Peyer's patch (tissue), 4 donors: ENCODE measurements around the gene ENTPD6. TPM values are rescaled to one million over a fixed set of nuclear protein-coding genes. Genes with fewer than 3 reads are reported as not detected.

ENCODE experiments used
- DNase-seq, 3 donors: peaks; one replicate each; pipeline ENCODE4 v3.0.0-alpha.2; 2017 to 2019
- H3K27ac ChIP-seq, 4 donors: fragments of 200-600 bp; sonication (generic); one replicate each; pipeline ENCODE4 v1.5.1; 2016 to 2019
- H3K27me3 ChIP-seq, 2 donors: fragments of 200-600 bp; sonication (generic); one replicate each; pipeline ENCODE4 v1.5.1; 2019
- H3K36me3 ChIP-seq, 3 donors: fragments of 200-600 bp; sonication (generic); one replicate each; pipeline ENCODE4 v1.5.1; 2016 to 2019
- H3K4me1 ChIP-seq, 4 donors: fragments of 200-600 bp; sonication (generic); one replicate each; pipeline ENCODE4 v1.5.1; 2016 to 2019
- H3K4me3 ChIP-seq, 4 donors: fragments of 200-600 bp; sonication (generic); 1 replicate in 3 of 4; 2 replicates in 1 of 4; pipeline ENCODE4 v1.5.1; 2016 to 2019; ENCODE audit warnings: mild to moderate bottlenecking in 1 of 4
- H3K9me3 ChIP-seq, 4 donors: fragments of 200-600 bp; sonication (generic); one replicate each; pipeline ENCODE4 v1.5.1; 2016 to 2019; ENCODE audit warnings: mild to moderate bottlenecking in 1 of 4
- CTCF ChIP-seq, 6 experiments: fragments of 450-650 bp in 4 of 6; fragments of 200-600 bp in 2 of 6; sonication (generic) in 1 of 6; IDR thresholded peaks; one replicate each; pipeline ENCODE4 v1.5.1; 2017 to 2019; ENCODE audit warnings: antibody characterized with exemption in 6 of 6, mild to moderate bottlenecking in 3 of 6, moderate library complexity in 1 of 6
- POLR2A ChIP-seq, 2 donors: fragments of 450-650 bp; IDR thresholded peaks; one replicate each; pipeline ENCODE4 v1.5.1; 2017; ENCODE audit warnings: antibody characterized with exemption in 2 of 2, mild to moderate bottlenecking in 2 of 2, moderate library complexity in 2 of 2
- total RNA-seq, 4 donors: library from RNA; depleted of rRNA; stranded (reverse); fragments of >200 nt; gene quantifications; one replicate each; pipeline ENCODE4 v1.1.0, GENCODE V29; 2016

The ENTPD6 gene
- total RNA-seq, 4 donors from 2014 or later, result 122 to 248 (median 213) TPM

GRCh38 chr20:25191689-25192088 lies 3.8 kb upstream of the ENTPD6 start:
- Histone ChIP-seq H3K36me3 (no peaks in the 10 kb centered on the region), H3K9me3 (no peaks in the 10 kb centered on the region), H3K4me3 (no peak overlapping the region), H3K27me3 (no peaks in the 10 kb centered on the region), H3K4me1 (peaks cover 0 to 9% (median 5%) of the 10 kb centered on the region in 4 donors), H3K27ac (no peak overlapping the region)
- no peak for TF ChIP-seq POLR2A (IDR thresholded peaks at IDR 0.05)
- TF ChIP-seq CTCF (IDR thresholded peaks at IDR 0.05), result no peak
- DNase-seq, result no peak

GRCh38 chr20:25193843-25194242 lies 1.7 kb upstream of the ENTPD6 start:
- H3K4me1 ChIP-seq, result peaks cover 0 to 21% (median 11%) of the 10 kb centered on the region in 4 donors
- no peaks in the 10 kb centered on the region for H3K36me3 ChIP-seq
- no peaks in the 10 kb centered on the region for H3K9me3 ChIP-seq
- H3K4me3 ChIP-seq, result no peak overlapping the region
- no peak for DNase-seq
- H3K27ac ChIP-seq, result no peak overlapping the region
- no peaks in the 10 kb centered on the region for H3K27me3 ChIP-seq
- TF ChIP-seq CTCF (IDR thresholded peaks at IDR 0.05) (no peak), POLR2A (IDR thresholded peaks at IDR 0.05) (no peak)

DNA sequence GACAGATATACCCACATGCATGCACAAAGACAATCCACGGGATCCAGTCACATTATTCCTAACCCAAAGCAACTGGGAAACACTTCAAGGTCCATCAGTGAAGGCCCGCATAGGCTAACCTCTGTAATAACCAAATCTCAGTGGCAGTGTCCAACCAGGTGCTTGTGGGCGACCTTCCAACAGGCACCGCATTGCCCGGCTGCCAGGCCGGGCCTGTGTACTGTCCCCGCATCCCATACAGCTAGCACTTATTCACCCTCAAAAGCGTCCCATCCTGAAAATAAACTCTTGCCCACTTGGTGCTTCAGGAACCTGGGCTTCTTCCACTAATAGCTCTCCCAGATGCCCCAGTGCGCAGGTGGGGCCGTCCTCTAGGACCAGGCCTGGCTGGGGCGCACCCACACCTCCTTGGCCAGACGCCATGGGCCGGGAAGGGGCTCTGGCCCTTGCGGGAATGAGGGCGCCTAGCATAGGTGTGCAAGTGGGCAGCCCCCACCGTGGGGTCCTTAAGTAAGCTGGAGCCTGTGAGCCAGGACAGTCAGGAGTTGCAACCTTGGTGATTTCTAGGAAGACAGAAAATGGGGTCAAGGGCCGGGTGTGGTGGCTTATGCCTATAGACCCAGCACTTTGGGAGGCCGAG lies 1.1 kb upstream of the ENTPD6 start:
- no peak for DNase-seq
- peak overlapping the region in 1 of 4 donors; percentile 92 for H3K27ac ChIP-seq

DNA sequence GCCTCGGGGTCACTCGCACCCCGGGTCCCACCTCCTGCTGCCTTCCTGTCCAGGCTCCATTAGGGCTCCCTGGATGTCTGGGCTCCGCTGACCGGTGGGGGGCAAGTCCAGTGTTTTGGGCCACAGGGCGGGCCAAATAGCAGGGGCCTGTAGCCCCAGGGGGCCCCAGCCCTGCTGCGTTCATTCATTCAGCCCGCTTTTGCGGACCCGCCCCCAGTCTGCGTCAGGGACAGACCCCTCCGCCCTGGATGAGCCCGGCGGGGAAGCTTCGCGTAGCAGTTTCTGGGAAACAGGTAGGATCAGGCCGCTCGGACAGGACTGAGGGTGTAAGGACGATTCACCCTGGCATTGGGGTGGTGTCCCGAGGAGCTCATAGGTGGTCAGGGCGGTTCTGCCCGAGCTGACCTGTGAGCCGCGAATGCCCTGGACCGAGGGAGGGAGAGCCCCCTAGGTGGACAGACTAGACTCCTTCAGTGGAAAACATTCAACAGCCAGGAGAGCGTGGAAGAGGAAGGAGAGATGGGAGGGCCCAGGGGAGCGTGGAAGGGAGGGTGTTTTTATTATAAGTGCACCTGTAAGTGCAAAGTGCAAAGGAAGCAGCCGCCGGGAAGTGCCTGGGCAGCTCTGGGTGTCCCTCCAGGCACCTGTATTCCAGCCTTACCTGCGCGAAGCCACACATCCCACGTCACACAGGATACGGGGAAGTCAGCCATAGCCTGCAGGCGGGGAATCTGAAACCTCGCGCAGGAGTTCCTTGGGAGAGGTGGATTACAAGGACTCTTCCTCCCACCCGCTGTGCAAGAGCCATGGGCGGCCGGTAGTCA lies 662 bp downstream of the ENTPD6 start:
- no peaks in the 10 kb centered on the region for H3K36me3 ChIP-seq
- peak overlapping the region; percentile 81 to 92 (median 84) for H3K27ac ChIP-seq
- H3K9me3 ChIP-seq, result no peaks in the 10 kb centered on the region
- H3K4me1 ChIP-seq, result peaks cover 0 to 30% (median 11%) of the 10 kb centered on the region in 4 donors
- DNase-seq, result peak; percentile 44 to 89 (median 87)
- peak overlapping the region; percentile 83 to 97 (median 92) for H3K4me3 ChIP-seq
- TF ChIP-seq POLR2A (IDR thresholded peaks at IDR 0.05), result peak; percentile 42 to 65
- TF ChIP-seq CTCF (IDR thresholded peaks at IDR 0.05), result peak in 1 of 6 experiments; percentile 2
- H3K27me3 ChIP-seq, result no peaks in the 10 kb centered on the region

More for the DNA sequence above, 1.1 kb upstream of the ENTPD6 start:
- H3K36me3 ChIP-seq, result no peaks in the 10 kb centered on the region
- no peaks in the 10 kb centered on the region for H3K27me3 ChIP-seq
- no peaks in the 10 kb centered on the region for H3K9me3 ChIP-seq
- TF ChIP-seq POLR2A (IDR thresholded peaks at IDR 0.05), result no peak
- no peak for TF ChIP-seq CTCF (IDR thresholded peaks at IDR 0.05)
- peaks cover 0 to 23% (median 11%) of the 10 kb centered on the region in 4 donors for H3K4me1 ChIP-seq
- H3K4me3 ChIP-seq, result no peak overlapping the region

DNA sequence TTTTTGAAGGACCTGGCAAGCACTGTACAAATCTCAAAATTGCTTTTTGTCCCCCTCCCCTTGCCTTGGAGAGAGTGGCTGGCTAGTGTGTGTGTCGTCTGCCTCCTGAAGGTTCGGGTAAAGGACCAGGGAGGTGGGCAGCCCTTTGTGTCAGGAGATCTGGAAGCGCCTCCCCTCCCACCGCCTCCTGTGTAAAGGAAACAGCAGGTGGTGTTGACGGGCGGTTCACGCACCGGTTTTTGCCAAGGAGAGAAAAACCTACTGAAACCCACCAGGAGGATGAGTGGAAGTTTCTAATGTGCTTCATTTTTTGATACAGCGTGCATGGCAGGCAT lies 1.2 kb downstream of the ENTPD6 start:
- Histone ChIP-seq H3K36me3 (no peaks in the 10 kb centered on the region), H3K27me3 (no peaks in the 10 kb centered on the region), H3K9me3 (no peaks in the 10 kb centered on the region), H3K4me3 (peak overlapping the region; percentile 83 to 97 (median 92)), H3K27ac (peak overlapping the region in 3 of 4 donors; percentile 84 to 92 (median 85)), H3K4me1 (peaks cover 0 to 30% (median 11%) of the 10 kb centered on the region in 4 donors)
- DNase-seq, result no peak
- no peak for TF ChIP-seq CTCF (IDR thresholded peaks at IDR 0.05)
- TF ChIP-seq POLR2A (IDR thresholded peaks at IDR 0.05), result no peak
